GM06990 (cell line): Measurements from ENCODE around the gene COL25A1.

Experiments
- DNase-seq: peaks from one replicate; pipeline ENCODE4 v3.0.0-alpha.2; 2011; ENCODE audit not compliant: insufficient read length; ENCODE audit errors: extremely low read depth
- H3K27me3 ChIP-seq: replicated peaks from 2 replicates; pipeline ENCODE4 v1.6.0; 2011; ENCODE audit warnings: low read length; ENCODE audit not compliant: control insufficient read depth, insufficient read depth
- H3K36me3 ChIP-seq: 2 replicates; pipeline ENCODE4 v1.5.1; 2011; ENCODE audit warnings: low read length; ENCODE audit not compliant: control insufficient read depth, insufficient read depth
- H3K4me3 ChIP-seq: replicated peaks from 2 replicates; pipeline ENCODE4 v1.5.1; 2011; ENCODE audit warnings: low read depth, mild to moderate bottlenecking, control low read depth, low read length
- CTCF ChIP-seq: IDR thresholded peaks from 2 replicates; pipeline ENCODE4 v1.5.1; 2011; ENCODE audit warnings: low read length, control low read depth, mild to moderate bottlenecking, inconsistent platforms; ENCODE audit not compliant: insufficient read depth, poor library complexity, severe bottlenecking

Gene COL25A1

GRCh38 chr4:108959491-108959890 lies 343.0 kb downstream of the COL25A1 start:
- H3K36me3 ChIP-seq: no peaks in the 10 kb centered on the region
- no peak for DNase-seq
- no peaks in the 10 kb centered on the region for H3K27me3 ChIP-seq
- no peak overlapping the region for H3K4me3 ChIP-seq
- no peak for TF ChIP-seq CTCF

- no peak for TF ChIP-seq CTCF
- DNase-seq: no peak
- Histone ChIP-seq H3K27me3 (no peaks in the 10 kb centered on the region), H3K4me3 (no peak overlapping the region), H3K36me3 (no peaks in the 10 kb centered on the region)
Measured at GRCh38 chr4:108954880-108955279, 347.6 kb downstream of the COL25A1 start.

GRCh38 chr4:108953941-108954340 lies 348.5 kb downstream of the COL25A1 start:
- no peak overlapping the region for H3K4me3 ChIP-seq
- H3K36me3 ChIP-seq: no peaks in the 10 kb centered on the region
- no peak for TF ChIP-seq CTCF
- H3K27me3 ChIP-seq: no peaks in the 10 kb centered on the region
- no peak for DNase-seq

- DNase-seq: no peak
- TF ChIP-seq CTCF: no peak
- H3K4me3 ChIP-seq: no peak overlapping the region
- H3K36me3 ChIP-seq: no peaks in the 10 kb centered on the region
- H3K27me3 ChIP-seq: no peaks in the 10 kb centered on the region
Measured at GRCh38 chr4:108950158-108950915, 352.1 kb downstream of the COL25A1 start.

GRCh38 chr4:108947526-108947925 lies 354.9 kb downstream of the COL25A1 start:
- no peak for TF ChIP-seq CTCF
- no peak overlapping the region for H3K4me3 ChIP-seq
- no peaks in the 10 kb centered on the region for H3K27me3 ChIP-seq
- H3K36me3 ChIP-seq: no peaks in the 10 kb centered on the region
- no peak for DNase-seq

- DNase-seq: no peak
- no peak for TF ChIP-seq CTCF
- no peaks in the 10 kb centered on the region for H3K36me3 ChIP-seq
- H3K4me3 ChIP-seq: no peak overlapping the region
- no peaks in the 10 kb centered on the region for H3K27me3 ChIP-seq
Measured at GRCh38 chr4:108946237-108946636, 356.2 kb downstream of the COL25A1 start.
